ENCODE results near the gene FBXO41. TPM values are rescaled to one million over a fixed set of nuclear protein-coding genes. Genes with fewer than 3 reads are reported as not detected.

The FBXO41 gene
- polyA plus RNA-seq, 1 donor from 2014 or later, result 6.0 TPM

DNA sequence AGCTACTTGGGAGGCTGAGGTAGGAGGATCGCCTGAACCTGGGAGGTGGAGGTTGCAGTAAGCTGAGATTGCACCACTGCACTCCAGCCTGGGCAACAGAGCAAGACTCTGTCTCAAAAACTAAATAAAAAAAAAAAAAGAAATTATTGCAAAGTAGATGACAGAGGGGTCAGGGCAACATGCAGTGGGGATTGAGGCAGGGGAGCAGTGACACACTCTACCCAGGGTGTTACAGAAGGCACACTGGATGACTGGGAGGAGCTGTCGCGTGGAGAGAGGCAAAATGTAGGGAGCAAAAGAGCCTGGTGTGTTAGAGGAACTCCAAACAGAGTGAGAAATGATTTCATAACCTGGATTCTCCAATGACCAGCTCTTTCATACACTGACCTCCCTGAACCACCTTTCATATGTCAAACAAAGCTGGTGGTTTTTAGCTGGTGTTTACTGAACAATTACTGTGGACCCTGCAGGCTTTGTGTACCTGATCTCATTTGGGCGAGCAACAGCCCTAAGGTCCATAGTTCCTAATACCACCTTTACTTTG lies 22.1 kb downstream of the FBXO41 start:
- H3K9me3 ChIP-seq (ENCODE audit: low read length), result no peaks in the 10 kb centered on the region
- no peak overlapping the region for H2AFZ ChIP-seq (ENCODE audit: low read depth, low read length)
- H4K20me1 ChIP-seq (ENCODE audit: insufficient read depth), result no peaks in the 10 kb centered on the region
- no peak overlapping the region for H3K4me2 ChIP-seq (ENCODE audit: low read length)
- H3F3A ChIP-seq (ENCODE audit: insufficient read depth, low read length, poor library complexity, severe bottlenecking), result no peaks in the 10 kb centered on the region
- H3K27me3 ChIP-seq (ENCODE audit: insufficient read depth, low read depth, low read length), result no peaks in the 10 kb centered on the region
- H3K9ac ChIP-seq (ENCODE audit: low read length), result no peak overlapping the region
- TF ChIP-seq EZH2 (IDR thresholded peaks at IDR 0.05; ENCODE audit: borderline replicate concordance, insufficient read depth, low read length, poor library complexity, severe bottlenecking) (no peak), REST (IDR thresholded peaks at IDR 0.05; ENCODE audit: borderline replicate concordance) (no peak), TAF1 (IDR thresholded peaks at IDR 0.05; ENCODE audit: low read depth) (no peak), SMC3 (conservative IDR thresholded peaks at IDR 0.05; ENCODE audit: poor library complexity) (no peak), MXI1 (conservative IDR thresholded peaks at IDR 0.05; ENCODE audit: poor library complexity, severe bottlenecking) (no peak), POLR2AphosphoS5 (IDR thresholded peaks at IDR 0.05) (no peak), RAD21 (conservative IDR thresholded peaks at IDR 0.05) (no peak), EP300 (conservative IDR thresholded peaks at IDR 0.05; ENCODE audit: poor library complexity, severe bottlenecking) (no peak)
- TF ChIP-seq, protein P1, sequence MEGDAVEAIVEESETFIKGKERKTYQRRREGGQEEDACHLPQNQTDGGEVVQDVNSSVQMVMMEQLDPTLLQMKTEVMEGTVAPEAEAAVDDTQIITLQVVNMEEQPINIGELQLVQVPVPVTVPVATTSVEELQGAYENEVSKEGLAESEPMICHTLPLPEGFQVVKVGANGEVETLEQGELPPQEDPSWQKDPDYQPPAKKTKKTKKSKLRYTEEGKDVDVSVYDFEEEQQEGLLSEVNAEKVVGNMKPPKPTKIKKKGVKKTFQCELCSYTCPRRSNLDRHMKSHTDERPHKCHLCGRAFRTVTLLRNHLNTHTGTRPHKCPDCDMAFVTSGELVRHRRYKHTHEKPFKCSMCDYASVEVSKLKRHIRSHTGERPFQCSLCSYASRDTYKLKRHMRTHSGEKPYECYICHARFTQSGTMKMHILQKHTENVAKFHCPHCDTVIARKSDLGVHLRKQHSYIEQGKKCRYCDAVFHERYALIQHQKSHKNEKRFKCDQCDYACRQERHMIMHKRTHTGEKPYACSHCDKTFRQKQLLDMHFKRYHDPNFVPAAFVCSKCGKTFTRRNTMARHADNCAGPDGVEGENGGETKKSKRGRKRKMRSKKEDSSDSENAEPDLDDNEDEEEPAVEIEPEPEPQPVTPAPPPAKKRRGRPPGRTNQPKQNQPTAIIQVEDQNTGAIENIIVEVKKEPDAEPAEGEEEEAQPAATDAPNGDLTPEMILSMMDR (IDR thresholded peaks at IDR 0.05; ENCODE audit: poor library complexity, severe bottlenecking), result no peak
- H3K9me2 ChIP-seq (ENCODE audit: insufficient read depth, low read length), result no peaks in the 10 kb centered on the region
- H3K27ac ChIP-seq (ENCODE audit: low read length), result no peak overlapping the region
- H3K79me2 ChIP-seq (replicated peaks; ENCODE audit: insufficient read depth, low read length), result no peaks in the 10 kb centered on the region
- H3K36me3 ChIP-seq (ENCODE audit: insufficient read depth, low read length), result no peaks in the 10 kb centered on the region
- no peak overlapping the region for H3K4me3 ChIP-seq (ENCODE audit: low read length)

DNA sequence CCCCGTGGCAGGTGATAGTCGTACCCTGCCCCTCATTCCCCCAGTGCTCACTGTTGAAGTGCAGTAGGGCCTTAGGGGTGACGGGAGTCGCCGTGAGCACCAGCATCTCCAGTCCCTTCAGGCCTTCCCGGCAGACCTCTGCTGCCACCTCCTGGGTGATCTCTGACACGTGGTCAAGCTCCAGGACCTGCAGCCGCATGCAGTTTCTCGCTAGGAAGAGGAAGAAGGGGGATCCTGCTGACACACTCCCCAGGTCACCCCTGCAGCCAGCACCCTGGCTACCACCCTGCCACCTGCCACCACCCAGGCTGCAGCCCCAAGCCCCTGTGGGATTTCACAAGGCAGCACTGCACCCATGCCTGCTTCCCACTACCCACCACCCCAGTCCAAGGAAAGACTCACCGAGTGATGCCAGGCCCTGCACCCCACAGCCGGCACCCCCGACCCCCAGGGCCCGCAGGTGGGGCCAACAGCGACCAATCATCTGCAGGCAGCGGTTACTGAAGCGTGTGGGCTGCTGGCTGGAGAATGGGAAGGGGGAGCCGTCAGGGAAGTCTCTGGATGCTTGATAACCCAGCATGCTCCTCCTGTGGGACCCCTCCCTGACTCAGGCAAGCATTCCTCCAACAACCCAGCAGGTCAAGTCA lies 23.8 kb downstream of the FBXO41 start:
- Histone ChIP-seq H3K27me3 (ENCODE audit: insufficient read depth, low read depth, low read length) (no peaks in the 10 kb centered on the region), H3K4me3 (ENCODE audit: low read length) (no peak overlapping the region), H3K9me2 (ENCODE audit: insufficient read depth, low read length) (no peaks in the 10 kb centered on the region), H3K4me2 (ENCODE audit: low read length) (no peak overlapping the region), H3K27ac (ENCODE audit: low read length) (no peak overlapping the region), H3K9me3 (ENCODE audit: low read length) (no peaks in the 10 kb centered on the region), H3K9ac (ENCODE audit: low read length) (no peak overlapping the region), H3K79me2 (replicated peaks; ENCODE audit: insufficient read depth, low read length) (no peaks in the 10 kb centered on the region), H3F3A (ENCODE audit: insufficient read depth, low read length, poor library complexity, severe bottlenecking) (no peaks in the 10 kb centered on the region), H3K36me3 (ENCODE audit: insufficient read depth, low read length) (no peaks in the 10 kb centered on the region), H2AFZ (ENCODE audit: low read depth, low read length) (no peak overlapping the region), H4K20me1 (ENCODE audit: insufficient read depth) (no peaks in the 10 kb centered on the region)
- no peak for TF ChIP-seq EZH2 (IDR thresholded peaks at IDR 0.05; ENCODE audit: borderline replicate concordance, insufficient read depth, low read length, poor library complexity, severe bottlenecking)
- no peak for TF ChIP-seq RAD21 (conservative IDR thresholded peaks at IDR 0.05)
- TF ChIP-seq, protein P1 (IDR thresholded peaks at IDR 0.05; ENCODE audit: poor library complexity, severe bottlenecking), result no peak
- TF ChIP-seq EP300 (conservative IDR thresholded peaks at IDR 0.05; ENCODE audit: poor library complexity, severe bottlenecking), result no peak
- no peak for TF ChIP-seq POLR2AphosphoS5 (IDR thresholded peaks at IDR 0.05)

All from neural cell (in vitro differentiated cells).